IMR-90 (cell line): Measurements from ENCODE around the gene KHDRBS1. TPM values are rescaled to one million over a fixed set of nuclear protein-coding genes. Genes with fewer than 3 reads are reported as not detected.
A peak's percentile ranks its signal among the peaks of the same experiment; 100 is the strongest.

ENCODE experiments used
- ATAC-seq: fragments of 200-7000 bp; cut with Tn5 transposase; 2 replicates; pipeline ENCODE4 v1.9.1; 2020; ENCODE audit warnings: low read depth, mild to moderate bottlenecking, moderate library complexity
- Bru-seq: library from RNA; stranded (reverse); fragments of 400-500 nt; gene quantifications from one replicate; lab custom pipeline; 2021; lab: Mats Ljungman, UMichigan
- BruChase-seq, 2 experiments: library from RNA; stranded (reverse); fragments of 400-500 nt; gene quantifications; one replicate each; lab custom pipeline; 2021; lab: Mats Ljungman, UMichigan
- BruUV-seq: library from RNA; stranded (reverse); fragments of 400-500 nt; replicated peaks from 2 replicates; lab custom pipeline; 2021; lab: Mats Ljungman, UMichigan
- CTCF ChIA-PET: fragments of 300-600 bp; formaldehyde crosslinking; extraction: SDS; loops from one replicate; lab custom pipeline; 2021; ENCODE audit warnings: antibody characterized with exemption; lab: Yijun Ruan, JAX
- POLR2A ChIA-PET: fragments of 300-600 bp; sonication (Branson Sonifier 250); formaldehyde crosslinking; loops from one replicate; lab custom pipeline; 2022; ENCODE audit warnings: antibody characterized with exemption; ENCODE audit not compliant: unreplicated experiment; lab: Charles Lee
- DNase-seq: peaks from one replicate; pipeline ENCODE4 v3.0.0; 2013
- H2AFZ ChIP-seq: replicated peaks from 2 replicates; pipeline ENCODE3; 2013; ENCODE audit warnings: low read length, mild to moderate bottlenecking; ENCODE audit not compliant: poor library complexity
- H2AK5ac ChIP-seq: 2 replicates; pipeline ENCODE4 v1.6.1; 2013; ENCODE audit warnings: low read depth, low read length, inconsistent platforms
- H2AK9ac ChIP-seq: replicated peaks from 2 replicates; pipeline ENCODE3; 2013; ENCODE audit warnings: mild to moderate bottlenecking, low read depth, low read length, moderate library complexity; ENCODE audit not compliant: poor library complexity
- H2BK120ac ChIP-seq: 2 replicates; pipeline ENCODE4 v1.6.1; 2013; ENCODE audit warnings: low read depth, low read length, inconsistent platforms
- H2BK15ac ChIP-seq: 3 replicates; pipeline ENCODE4 v1.6.1; 2013; ENCODE audit warnings: low read depth, low read length, inconsistent platforms
- H2BK20ac ChIP-seq: 2 replicates; pipeline ENCODE4 v1.6.1; 2013; ENCODE audit warnings: low read depth, mild to moderate bottlenecking, inconsistent platforms, low read length, moderate library complexity
- H2BK5ac ChIP-seq: 2 replicates; pipeline ENCODE4 v1.6.1; 2013; ENCODE audit warnings: mild to moderate bottlenecking, low read depth, low read length, inconsistent platforms; ENCODE audit not compliant: poor library complexity, severe bottlenecking
- H3K14ac ChIP-seq: replicated peaks from 2 replicates; pipeline ENCODE4 v1.6.1; 2013; ENCODE audit warnings: low read depth, low read length, inconsistent platforms
- H3K18ac ChIP-seq: 2 replicates; pipeline ENCODE4 v1.6.1; 2013; ENCODE audit warnings: low read depth, low read length, control low read depth
- H3K23ac ChIP-seq: 2 replicates; pipeline ENCODE4 v1.6.1; 2013; ENCODE audit warnings: low read depth, low read length, inconsistent platforms
- H3K27ac ChIP-seq: 2 replicates; pipeline ENCODE4 v1.5.1; 2013; ENCODE audit warnings: mild to moderate bottlenecking, control low read depth, low read length; ENCODE audit not compliant: insufficient read depth
- H3K27me3 ChIP-seq: 2 replicates; pipeline ENCODE4 v1.6.1; 2013; ENCODE audit warnings: low read length; ENCODE audit not compliant: control insufficient read depth, insufficient read depth
- H3K36me3 ChIP-seq: 2 replicates; pipeline ENCODE4 v1.6.1; 2013; ENCODE audit warnings: low read length, mixed read lengths; ENCODE audit not compliant: control insufficient read depth, insufficient read depth
- H3K4ac ChIP-seq: 2 replicates; pipeline ENCODE4 v1.6.1; 2013; ENCODE audit warnings: low read depth, low read length, inconsistent platforms
- H3K4me1 ChIP-seq: 2 replicates; pipeline ENCODE4 v1.6.1; 2013; ENCODE audit warnings: low read length, mixed read lengths; ENCODE audit not compliant: control insufficient read depth, insufficient read depth
- H3K4me2 ChIP-seq: 2 replicates; pipeline ENCODE4 v1.6.1; 2013; ENCODE audit warnings: low read depth, mild to moderate bottlenecking, control low read depth, low read length, moderate library complexity
- H3K4me3 ChIP-seq: 2 replicates; pipeline ENCODE4 v1.5.1; 2013; ENCODE audit warnings: low read depth, mild to moderate bottlenecking, control low read depth, low read length, moderate library complexity; ENCODE audit not compliant: insufficient read depth
- H3K56ac ChIP-seq: 2 replicates; pipeline ENCODE4 v1.6.1; 2013; ENCODE audit warnings: low read length, inconsistent platforms; ENCODE audit not compliant: insufficient read depth; ENCODE audit errors: extremely low read depth
- H3K79me1 ChIP-seq, 2 experiments: 2 replicates each; pipeline ENCODE4 v1.6.1; 2013; ENCODE audit warnings: low read length in 2 of 2, inconsistent platforms in 1 of 2, low read depth in 1 of 2
- H3K9ac ChIP-seq: 2 replicates; pipeline ENCODE4 v1.6.1; 2013; ENCODE audit warnings: low read depth, low read length, control low read depth
- H3K9me1 ChIP-seq: 2 replicates; pipeline ENCODE4 v1.6.1; 2013; ENCODE audit warnings: low read length, inconsistent platforms; ENCODE audit not compliant: insufficient read depth
- H3K9me3 ChIP-seq: 2 replicates; pipeline ENCODE4 v1.6.1; 2013; ENCODE audit warnings: low read length; ENCODE audit not compliant: control insufficient read depth, insufficient read depth
- H4K20me1 ChIP-seq: 2 replicates; pipeline ENCODE4 v1.6.1; 2013; ENCODE audit warnings: low read length, inconsistent platforms; ENCODE audit not compliant: insufficient read depth
- H4K5ac ChIP-seq: 2 replicates; pipeline ENCODE4 v1.6.1; 2013; ENCODE audit warnings: mild to moderate bottlenecking, low read depth, low read length, control low read depth
- H4K8ac ChIP-seq, 2 experiments: 2 replicates each; pipeline ENCODE4 v1.6.1; 2013; ENCODE audit warnings: low read depth in 2 of 2, low read length in 2 of 2, control low read depth in 1 of 2, inconsistent platforms in 1 of 2
- H4K91ac ChIP-seq: 2 replicates; pipeline ENCODE4 v1.6.1; 2013; ENCODE audit warnings: low read depth, low read length, inconsistent platforms; ENCODE audit not compliant: insufficient read depth
- BHLHE40 ChIP-seq: fragments of 150-350 bp; IDR thresholded peaks from 2 replicates; pipeline ENCODE4 v1.6.1; 2016; ENCODE audit warnings: mild to moderate bottlenecking, low read depth, low read length
- CEBPB ChIP-seq: IDR thresholded peaks from 2 replicates; pipeline ENCODE4 v1.6.1; 2012; ENCODE audit warnings: low read depth, low read length, improper control_type of control experiment
- FOS ChIP-seq: fragments of 150-350 bp; IDR thresholded peaks from 2 replicates; pipeline ENCODE4 v1.6.1; 2016; ENCODE audit warnings: low read depth, low read length
- MAZ ChIP-seq: IDR thresholded peaks from 2 replicates; pipeline ENCODE4 v1.6.1; 2012; ENCODE audit warnings: low read depth, mild to moderate bottlenecking, low read length, improper control_type of control experiment, moderate library complexity, borderline replicate concordance
- MXI1 ChIP-seq: IDR thresholded peaks from 2 replicates; pipeline ENCODE4 v1.6.1; 2012; ENCODE audit warnings: low read depth, mild to moderate bottlenecking, low read length, moderate library complexity, borderline replicate concordance
- POLR2A ChIP-seq: IDR thresholded peaks from 2 replicates; pipeline ENCODE4 v1.6.1; 2012; ENCODE audit warnings: mild to moderate bottlenecking, low read depth, low read length
- RFX5 ChIP-seq: IDR thresholded peaks from 2 replicates; pipeline ENCODE4 v1.8.0; 2012; ENCODE audit warnings: low read depth, mild to moderate bottlenecking, low read length, moderate library complexity
- WGBS, 2 experiments: methylation state at CpG; one replicate each; pipeline versions ENCODE4 v1.1.5 to v1.1.7; 2013; ENCODE audit warnings: missing lambda C conversion rate in 2 of 2; ENCODE audit not compliant: insufficient read length in 1 of 2; ENCODE audit errors: extremely low coverage in 2 of 2; 5-methylcytosine and 5-hydroxymethylcytosine counted together
- dilution Hi-C: fragments of 300-500 bp; cut with HindIII; formaldehyde crosslinking; loops from one replicate; pipeline ENCODE4 v1.14.3; 2018; ENCODE audit warnings: low sequenced_read_pairs; ENCODE audit not compliant: unreplicated experiment
- in situ Hi-C: fragments of 300-500 bp; cut with MboI; formaldehyde crosslinking; loops from 3 replicates; pipeline ENCODE4 v1.14.3; 2019; ENCODE audit warnings: low sequenced_read_pairs, inconsistent platforms, mixed read lengths
- intact Hi-C: fragments of 100-400 bp; cut with micrococcal nuclease; formaldehyde crosslinking; loops from 2 replicates; pipeline ENCODE4 v1.10.0; 2022
- long read RNA-seq: library from polyadenylated mRNA; unstranded; transcript quantifications from one replicate; pipeline ENCODE4 v2.0.0, GENCODE V29; 2021; ENCODE audit not compliant: unreplicated experiment
- polyA plus RNA-seq, 3 experiments: library from polyadenylated mRNA; depleted of rRNA; stranded (reverse); fragments of >200 nt; gene quantifications; 2 replicates each; pipeline ENCODE4 v1.2.3, GENCODE V29; 2012; ENCODE audit warnings: low replicate concordance in 1 of 3
- total RNA-seq: library from RNA; depleted of rRNA; stranded (reverse); fragments of >200 nt; gene quantifications from 2 replicates; pipeline ENCODE4 v1.2.3, GENCODE V29; 2012; rRNA removed
- TF ChIP-seq, protein P1 (sequence below): fragments of 150-350 bp; IDR thresholded peaks from 2 replicates; pipeline ENCODE4 v1.6.1; 2017; ENCODE audit warnings: mild to moderate bottlenecking, antibody characterized with exemption, low read length, low read depth
- TF ChIP-seq, protein P2 (sequence below): conservative IDR thresholded peaks from 2 replicates; pipeline ENCODE4 v1.5.1; 2012; ENCODE audit warnings: mild to moderate bottlenecking, low read depth, low read length, improper control_type of control experiment

The KHDRBS1 gene, protein sequence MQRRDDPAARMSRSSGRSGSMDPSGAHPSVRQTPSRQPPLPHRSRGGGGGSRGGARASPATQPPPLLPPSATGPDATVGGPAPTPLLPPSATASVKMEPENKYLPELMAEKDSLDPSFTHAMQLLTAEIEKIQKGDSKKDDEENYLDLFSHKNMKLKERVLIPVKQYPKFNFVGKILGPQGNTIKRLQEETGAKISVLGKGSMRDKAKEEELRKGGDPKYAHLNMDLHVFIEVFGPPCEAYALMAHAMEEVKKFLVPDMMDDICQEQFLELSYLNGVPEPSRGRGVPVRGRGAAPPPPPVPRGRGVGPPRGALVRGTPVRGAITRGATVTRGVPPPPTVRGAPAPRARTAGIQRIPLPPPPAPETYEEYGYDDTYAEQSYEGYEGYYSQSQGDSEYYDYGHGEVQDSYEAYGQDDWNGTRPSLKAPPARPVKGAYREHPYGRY
- total RNA-seq (33.7 and 39.7 TPM in 2 replicates), polyA plus RNA-seq (2012; rRNA removed) (52.6 and 67.6 TPM in 2 replicates), Bru-seq, nascent RNA (percentile 97 among the genes with signal in this experiment), BruChase-seq, experiment 1, labeled RNA remaining after a 6-hour chase (percentile 97 among the genes with signal in this experiment), BruChase-seq, experiment 2, labeled RNA remaining after a 2-hour chase (percentile 91 among the genes with signal in this experiment)
- 40.2 and 51.4 TPM in 2 replicates for polyA plus RNA-seq (2012; cell fraction: cytosol; rRNA removed)
- 41.3 and 49.0 TPM in 2 replicates for polyA plus RNA-seq (2012; cell fraction: nucleus; rRNA removed; ENCODE audit: low replicate concordance)
- long read RNA-seq, transcript KHDRBS1-202 (9 exons, 2,757 nt): major isoform, 290 of 331 reads
- long read RNA-seq, transcript KHDRBS1-204 (8 exons, 1,215 nt): minor isoform, 14 of 331 reads
- long read RNA-seq, partial matches to known transcripts: 9 of 331 reads
- long read RNA-seq, other reads (novel, unspliced or antisense): 15 of 331 reads

- Histone ChIP-seq H4K8ac (peak within 1 kb of the TSS; percentile 92 to 97), H4K5ac (peak within 1 kb of the TSS; percentile 79), H3K4ac (peak within 1 kb of the TSS; percentile 95), H3K9ac (peak within 1 kb of the TSS; percentile 90), H3K23ac (peak within 1 kb of the TSS; percentile 99), H2BK15ac (peak within 1 kb of the TSS; percentile 96), H2AFZ (peak within 1 kb of the TSS; percentile 94), H3K14ac (peak within 1 kb of the TSS; percentile 97), H3K27me3 (no peaks in the 10 kb centered on the region), H3K56ac (peak within 1 kb of the TSS; percentile 93), H3K9me3 (no peaks in the 10 kb centered on the region), H3K27ac (peak within 1 kb of the TSS; percentile 93), H3K4me3 (peak within 1 kb of the TSS; percentile 94), H4K20me1 (peaks cover 44% of the 10 kb centered on the region), H3K36me3 (peaks cover 4% of the 10 kb centered on the region; the same call in 1 of the 2 replicates), H3K9me1 (peaks cover 8% of the 10 kb centered on the region), H2AK9ac (peak within 1 kb of the TSS; percentile 100), H4K91ac (peak within 1 kb of the TSS; percentile 90), H2BK120ac (peak within 1 kb of the TSS; percentile 83), H3K18ac (peak within 1 kb of the TSS; percentile 73), H3K4me1 (0 out of 2 replicates have a peak, but pooled peaks cover 3% of the 10 kb centered on the region), H2AK5ac (peak within 1 kb of the TSS; percentile 100), H2BK20ac (peak within 1 kb of the TSS; percentile 80), H3K79me1 (peaks cover 0 to 15% of the 10 kb centered on the region in 2 experiments; a peak in 2 of 4 replicates), H2BK5ac (peak within 1 kb of the TSS; percentile 95), H3K4me2 (peak within 1 kb of the TSS; percentile 92)
- ATAC-seq (peak; percentile 90), DNase-seq (peak; percentile 99)
- TF ChIP-seq, protein P1, sequence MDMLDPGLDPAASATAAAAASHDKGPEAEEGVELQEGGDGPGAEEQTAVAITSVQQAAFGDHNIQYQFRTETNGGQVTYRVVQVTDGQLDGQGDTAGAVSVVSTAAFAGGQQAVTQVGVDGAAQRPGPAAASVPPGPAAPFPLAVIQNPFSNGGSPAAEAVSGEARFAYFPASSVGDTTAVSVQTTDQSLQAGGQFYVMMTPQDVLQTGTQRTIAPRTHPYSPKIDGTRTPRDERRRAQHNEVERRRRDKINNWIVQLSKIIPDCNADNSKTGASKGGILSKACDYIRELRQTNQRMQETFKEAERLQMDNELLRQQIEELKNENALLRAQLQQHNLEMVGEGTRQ: peak; percentile 98
- TF ChIP-seq MXI1 (peak; percentile 95), FOS (peak; percentile 49; the same call in 1 of the 2 replicates), CEBPB (no peak), RFX5 (no peak), BHLHE40 (peak; percentile 86), MAZ (peak; percentile 96), POLR2A (peak; percentile 94)
- TF ChIP-seq, protein P2, sequence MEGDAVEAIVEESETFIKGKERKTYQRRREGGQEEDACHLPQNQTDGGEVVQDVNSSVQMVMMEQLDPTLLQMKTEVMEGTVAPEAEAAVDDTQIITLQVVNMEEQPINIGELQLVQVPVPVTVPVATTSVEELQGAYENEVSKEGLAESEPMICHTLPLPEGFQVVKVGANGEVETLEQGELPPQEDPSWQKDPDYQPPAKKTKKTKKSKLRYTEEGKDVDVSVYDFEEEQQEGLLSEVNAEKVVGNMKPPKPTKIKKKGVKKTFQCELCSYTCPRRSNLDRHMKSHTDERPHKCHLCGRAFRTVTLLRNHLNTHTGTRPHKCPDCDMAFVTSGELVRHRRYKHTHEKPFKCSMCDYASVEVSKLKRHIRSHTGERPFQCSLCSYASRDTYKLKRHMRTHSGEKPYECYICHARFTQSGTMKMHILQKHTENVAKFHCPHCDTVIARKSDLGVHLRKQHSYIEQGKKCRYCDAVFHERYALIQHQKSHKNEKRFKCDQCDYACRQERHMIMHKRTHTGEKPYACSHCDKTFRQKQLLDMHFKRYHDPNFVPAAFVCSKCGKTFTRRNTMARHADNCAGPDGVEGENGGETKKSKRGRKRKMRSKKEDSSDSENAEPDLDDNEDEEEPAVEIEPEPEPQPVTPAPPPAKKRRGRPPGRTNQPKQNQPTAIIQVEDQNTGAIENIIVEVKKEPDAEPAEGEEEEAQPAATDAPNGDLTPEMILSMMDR: no peak
- CTCF ChIA-PET: interaction anchor here (0.7 to 1.0 kb wide), 4 partner anchors 8 to 976 kb away, joined by 3 to 5 read pairs (median 4); no protein-coding TSS in a partner anchor
- dilution Hi-C loops (no loop called here), intact Hi-C loops (no loop called here), in situ Hi-C loops (no loop called here)
- BruUV-seq: TSS peak; percentile 70
- WGBS, 2 experiments: 0% methylated on average over 49 of the region's 101 CpGs; no CpG with 5 or more reads in 1 of the 2 experiments
- POLR2A ChIA-PET: interaction anchor here (0.7 to 0.8 kb wide), 3 partner anchors 12 to 22 kb away, joined by 3 to 19 read pairs (median 15); no protein-coding TSS in a partner anchor
Measured at GRCh38 chr1:32013386-32014198, at the start of gene KHDRBS1. TSS of gene KHDRBS1 (plus strand) at chr1:32013868. CDS start at chr1:32013996, 128 bp downstream.
